Osteoblast (primary cell): ENCODE measurements around the gene LRP1B. TPM values are rescaled to one million over a fixed set of nuclear protein-coding genes. Genes with fewer than 3 reads are reported as not detected.

Source experiments
- DNase-seq: peaks from one replicate; pipeline ENCODE4 v3.0.0; 2011; ENCODE audit warnings: low spot score, mixed read lengths; ENCODE audit not compliant: insufficient read length; ENCODE audit errors: missing footprints
- H2AFZ ChIP-seq: 2 replicates; pipeline ENCODE4 v1.6.0; 2011; ENCODE audit warnings: mild to moderate bottlenecking, low read length
- H3K27ac ChIP-seq: 2 replicates; pipeline ENCODE4 v1.5.1; 2011; ENCODE audit warnings: mild to moderate bottlenecking, low read depth, low read length, moderate library complexity
- H3K27me3 ChIP-seq: 2 replicates; pipeline ENCODE4 v1.6.0; 2012; ENCODE audit warnings: mild to moderate bottlenecking, control low read depth, inconsistent platforms, low read length, moderate library complexity; ENCODE audit not compliant: insufficient read depth
- H3K36me3 ChIP-seq: 2 replicates; pipeline ENCODE4 v1.5.1; 2011; ENCODE audit warnings: mild to moderate bottlenecking, low read length, control low read depth, moderate library complexity; ENCODE audit not compliant: insufficient read depth
- H3K4me1 ChIP-seq: 2 replicates; pipeline ENCODE4 v1.5.1; 2011; ENCODE audit warnings: mild to moderate bottlenecking, low read length, control low read depth, moderate library complexity; ENCODE audit not compliant: insufficient read depth
- H3K4me2 ChIP-seq: 2 replicates; pipeline ENCODE4 v1.6.0; 2011; ENCODE audit warnings: mild to moderate bottlenecking, low read length; ENCODE audit not compliant: insufficient read depth
- H3K4me3 ChIP-seq: fragments of 200-600 bp; sonication (generic); 3 replicates; pipeline ENCODE4 v1.5.1; 2012; ENCODE audit warnings: mild to moderate bottlenecking, low read length, inconsistent platforms; ENCODE audit not compliant: insufficient read depth
- H3K79me2 ChIP-seq: 2 replicates; pipeline ENCODE4 v1.6.0; 2012; ENCODE audit warnings: mild to moderate bottlenecking, low read length, control low read depth, inconsistent platforms; ENCODE audit not compliant: insufficient read depth
- H3K9me3 ChIP-seq: 2 replicates; pipeline ENCODE4 v1.5.1; 2011; ENCODE audit warnings: low read depth, low read length, control low read depth
- H4K20me1 ChIP-seq: 2 replicates; pipeline ENCODE4 v1.6.0; 2012; ENCODE audit warnings: mild to moderate bottlenecking, low read length, control low read depth; ENCODE audit not compliant: insufficient read depth
- CTCF ChIP-seq: IDR thresholded peaks from 2 replicates; pipeline ENCODE4 v1.5.1; 2011; ENCODE audit warnings: mild to moderate bottlenecking, low read depth, low read length, moderate library complexity; ENCODE audit errors: extremely low read depth
- total RNA-seq: library from RNA; depleted of rRNA; stranded (reverse); fragments of >200 nt; gene quantifications from 2 replicates; pipeline ENCODE4 v1.2.3, GENCODE V29; 2012

LRP1B gene
- total RNA-seq, 1 donor = not detected

GRCh38 chr2:140855471-140855870 lies 1275.3 kb downstream of the LRP1B start:
- Histone ChIP-seq H3K4me2 (no peak overlapping the region), H3K4me1 (no peaks in the 10 kb centered on the region), H3K27ac (no peak overlapping the region), H3K36me3 (no peaks in the 10 kb centered on the region), H2AFZ (no peak overlapping the region), H3K79me2 (no peaks in the 10 kb centered on the region), H4K20me1 (no peaks in the 10 kb centered on the region), H3K27me3 (no peaks in the 10 kb centered on the region), H3K9me3 (no peaks in the 10 kb centered on the region), H3K4me3 (no peak overlapping the region)
- DNase-seq = no peak
- no peak for TF ChIP-seq CTCF

GRCh38 chr2:140851258-140851981 lies 1279.4 kb downstream of the LRP1B start:
- no peak overlapping the region for H3K4me2 ChIP-seq
- DNase-seq = no peak
- no peak overlapping the region for H3K4me3 ChIP-seq

GRCh38 chr2:140843186-140843585 lies 1287.6 kb downstream of the LRP1B start:
- Histone ChIP-seq H3K4me3 (no peak overlapping the region), H3K9me3 (no peaks in the 10 kb centered on the region), H3K27me3 (no peaks in the 10 kb centered on the region), H3K27ac (no peak overlapping the region), H3K79me2 (no peaks in the 10 kb centered on the region), H4K20me1 (no peaks in the 10 kb centered on the region), H3K36me3 (no peaks in the 10 kb centered on the region), H2AFZ (no peak overlapping the region), H3K4me2 (no peak overlapping the region), H3K4me1 (no peaks in the 10 kb centered on the region)
- no peak for TF ChIP-seq CTCF
- DNase-seq = no peak

More at GRCh38 chr2:140851258-140851981, 1279.4 kb downstream of the LRP1B start:
- Histone ChIP-seq H3K36me3 (no peaks in the 10 kb centered on the region), H4K20me1 (no peaks in the 10 kb centered on the region), H3K9me3 (no peaks in the 10 kb centered on the region), H3K79me2 (no peaks in the 10 kb centered on the region), H3K27me3 (no peaks in the 10 kb centered on the region), H3K4me1 (no peaks in the 10 kb centered on the region), H2AFZ (no peak overlapping the region), H3K27ac (no peak overlapping the region)
- no peak for TF ChIP-seq CTCF

GRCh38 chr2:140842110-140842509 lies 1288.7 kb downstream of the LRP1B start:
- H3K4me3 ChIP-seq = no peak overlapping the region
- no peak overlapping the region for H3K27ac ChIP-seq

More at GRCh38 chr2:140842110-140842509, 1288.7 kb downstream of the LRP1B start:
- Histone ChIP-seq H3K36me3 (no peaks in the 10 kb centered on the region), H2AFZ (no peak overlapping the region), H3K9me3 (no peaks in the 10 kb centered on the region), H3K27me3 (no peaks in the 10 kb centered on the region), H4K20me1 (no peaks in the 10 kb centered on the region), H3K79me2 (no peaks in the 10 kb centered on the region), H3K4me2 (no peak overlapping the region), H3K4me1 (no peaks in the 10 kb centered on the region)
- TF ChIP-seq CTCF = no peak
- DNase-seq = no peak
